GM18502 (cell line): ENCODE data around the gene FANCI.

Experiments used
- ATAC-seq: cut with Tn5 transposase; IDR thresholded peaks from one replicate; pipeline ENCODE4 v1.9.1; 2021; ENCODE audit warnings: mild to moderate bottlenecking; ENCODE audit not compliant: unreplicated experiment, poor library complexity

FANCI gene

DNA sequence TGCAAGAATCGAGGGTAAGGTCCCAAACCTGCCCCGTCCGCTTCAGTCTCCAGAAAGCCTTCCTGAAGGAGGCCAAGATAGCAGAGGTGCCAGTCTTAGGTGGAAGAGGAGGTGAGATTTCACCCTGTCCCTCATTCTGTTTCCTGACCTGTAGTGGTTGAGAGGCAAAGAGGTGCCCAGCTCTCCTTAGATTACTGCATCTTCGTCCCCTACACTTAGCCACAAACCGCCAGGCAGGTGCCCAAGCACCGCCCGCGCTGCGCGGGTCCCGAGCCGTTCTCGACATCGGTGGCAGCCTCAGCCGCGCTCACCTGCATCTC, 114.6 kb downstream of the FANCI start:
- ATAC-seq, result peak; percentile 4

DNA sequence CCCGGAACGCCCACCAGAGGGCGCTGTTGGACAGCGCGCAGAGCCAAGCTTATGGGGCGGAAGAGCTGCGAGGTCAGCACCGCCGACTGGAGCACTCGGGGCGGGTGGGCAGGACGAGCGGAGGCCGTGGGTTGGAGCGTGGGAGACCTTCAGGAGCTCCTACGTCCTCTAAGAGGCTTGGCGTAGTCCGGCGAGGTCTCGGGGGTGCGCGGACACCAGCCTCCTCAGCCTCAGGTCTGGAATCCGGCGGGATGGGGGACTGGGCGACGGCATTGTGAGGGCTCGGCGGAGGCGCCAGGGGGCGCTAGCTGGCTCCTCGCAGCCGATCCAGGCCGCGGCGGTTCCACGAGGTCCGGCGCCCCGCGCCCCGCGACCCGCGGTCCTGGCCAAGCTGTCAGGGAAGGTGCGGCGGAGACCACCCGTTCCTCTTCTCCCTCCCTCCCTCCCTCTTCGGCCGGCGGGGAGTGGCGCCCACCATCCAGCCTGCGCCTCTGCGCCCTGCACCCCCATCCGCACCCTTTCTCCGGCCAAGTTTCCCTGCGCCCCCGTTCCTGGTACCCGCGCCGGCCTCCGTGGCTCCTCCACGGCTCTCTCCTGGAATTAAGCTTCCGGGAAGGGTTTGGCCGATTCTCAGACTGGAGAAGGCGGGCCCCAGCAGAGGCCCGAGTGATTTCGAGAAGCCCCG, 115.1 kb downstream of the FANCI start:
- peak; percentile 89 for ATAC-seq

DNA sequence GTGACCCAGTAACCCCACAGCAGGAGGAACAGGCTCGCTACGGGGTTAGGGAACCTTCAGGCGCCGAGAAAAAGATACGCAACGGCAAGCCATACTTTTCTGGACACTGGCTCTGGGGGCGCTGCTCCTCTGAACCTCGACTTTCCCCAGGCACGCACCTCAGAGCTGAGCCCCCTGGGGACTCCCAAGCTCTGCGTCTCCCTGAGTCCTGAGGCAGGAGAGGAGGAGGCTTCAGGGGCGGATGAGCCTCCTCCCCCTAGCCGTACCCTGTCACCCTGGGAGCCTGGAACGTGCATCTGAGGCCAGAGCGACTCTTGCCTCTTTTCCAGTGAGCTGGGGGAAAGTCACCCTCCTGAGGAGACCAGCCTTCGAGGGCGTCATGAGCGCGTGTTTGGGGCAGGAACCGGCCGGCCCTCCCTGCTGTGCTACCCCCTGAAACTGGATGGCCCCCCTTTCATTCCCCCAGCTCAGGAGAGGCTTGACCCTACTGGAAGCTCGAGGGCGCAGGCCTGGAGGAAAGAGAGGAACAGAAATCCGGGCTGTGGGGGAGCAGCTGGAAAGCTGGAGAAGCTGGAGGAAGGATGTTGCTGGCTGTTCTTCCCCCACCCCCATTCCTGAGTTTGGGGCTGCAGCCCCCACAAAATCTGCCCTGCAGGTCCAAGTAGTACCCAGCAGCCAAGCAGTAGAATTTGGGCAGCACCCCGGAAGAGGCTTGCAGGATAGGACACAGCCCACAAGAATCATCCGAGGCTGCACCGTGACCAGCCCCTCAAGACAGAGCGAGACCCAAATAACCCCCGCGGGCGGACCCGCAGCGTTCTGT, 115.9 kb downstream of the FANCI start:
- ATAC-seq, result no peak

DNA sequence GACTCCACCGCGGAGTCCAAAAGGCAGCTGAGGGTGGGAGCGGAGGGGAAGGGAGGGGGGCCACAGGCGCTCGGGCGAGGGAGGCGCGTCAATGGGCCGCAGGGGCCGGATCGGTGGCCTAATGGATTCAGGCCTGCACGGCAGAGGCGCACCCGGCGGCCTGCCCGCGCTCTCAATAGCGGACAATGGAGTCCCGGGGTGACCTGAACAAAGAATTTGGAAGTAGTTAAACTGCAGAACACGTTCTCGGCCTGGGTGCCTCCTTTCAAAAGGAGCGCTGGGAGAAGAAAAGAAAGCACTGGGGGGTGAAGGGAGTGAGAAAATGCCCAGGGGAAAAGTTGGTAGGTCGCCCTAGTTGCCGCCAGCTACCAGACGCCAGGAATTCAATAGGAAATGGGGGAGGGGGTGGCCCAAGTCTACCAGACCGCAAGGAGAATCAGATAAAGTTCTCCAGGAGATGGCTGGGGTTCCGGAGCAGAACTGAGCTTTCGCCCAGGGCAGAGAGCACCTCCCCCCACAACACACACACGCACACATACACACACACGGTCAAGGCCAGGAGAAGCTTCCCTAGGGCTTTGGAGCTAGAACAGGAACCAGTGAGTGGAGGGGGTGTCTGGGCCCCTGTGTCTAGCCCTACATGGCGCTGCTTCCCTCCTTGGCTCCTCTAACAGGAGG, 116.7 kb downstream of the FANCI start:
- no peak for ATAC-seq

DNA sequence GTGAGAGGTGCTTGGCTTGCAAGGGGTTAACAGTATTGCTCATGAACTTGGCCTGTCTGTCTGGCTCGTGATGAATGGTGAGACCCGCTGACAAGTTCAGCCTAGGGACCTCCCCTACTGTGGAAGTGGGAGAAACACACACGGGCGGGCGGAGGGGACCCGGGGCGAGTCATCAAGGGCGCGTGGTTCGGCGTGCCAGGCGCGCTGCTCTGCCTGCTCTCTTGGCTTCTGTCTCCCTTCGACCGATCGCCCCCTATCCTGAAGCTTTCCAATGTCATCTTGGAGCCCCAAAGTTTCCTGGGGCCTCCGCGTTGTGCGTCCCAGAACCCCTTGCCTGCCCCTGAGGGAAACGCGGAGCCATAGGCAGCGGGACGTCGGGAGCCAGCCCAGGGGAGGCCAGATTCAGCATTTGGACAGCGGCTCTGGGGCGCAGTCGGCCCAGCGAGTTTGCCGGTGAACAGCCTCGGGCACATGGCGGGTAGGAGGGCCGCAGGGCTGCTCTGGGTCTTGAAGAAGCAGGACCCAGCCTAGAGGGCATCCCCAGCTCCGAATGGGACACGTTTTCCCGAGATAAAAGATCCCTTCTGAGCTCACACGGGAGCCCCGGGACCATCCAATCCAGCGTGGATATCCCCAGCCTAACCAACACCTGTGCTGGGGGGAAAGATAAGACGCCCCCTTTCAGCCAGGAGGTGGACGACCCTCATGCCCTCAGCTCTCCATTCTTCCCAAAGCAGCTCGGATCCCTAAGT, 117.8 kb downstream of the FANCI start:
- ATAC-seq, result no peak

DNA sequence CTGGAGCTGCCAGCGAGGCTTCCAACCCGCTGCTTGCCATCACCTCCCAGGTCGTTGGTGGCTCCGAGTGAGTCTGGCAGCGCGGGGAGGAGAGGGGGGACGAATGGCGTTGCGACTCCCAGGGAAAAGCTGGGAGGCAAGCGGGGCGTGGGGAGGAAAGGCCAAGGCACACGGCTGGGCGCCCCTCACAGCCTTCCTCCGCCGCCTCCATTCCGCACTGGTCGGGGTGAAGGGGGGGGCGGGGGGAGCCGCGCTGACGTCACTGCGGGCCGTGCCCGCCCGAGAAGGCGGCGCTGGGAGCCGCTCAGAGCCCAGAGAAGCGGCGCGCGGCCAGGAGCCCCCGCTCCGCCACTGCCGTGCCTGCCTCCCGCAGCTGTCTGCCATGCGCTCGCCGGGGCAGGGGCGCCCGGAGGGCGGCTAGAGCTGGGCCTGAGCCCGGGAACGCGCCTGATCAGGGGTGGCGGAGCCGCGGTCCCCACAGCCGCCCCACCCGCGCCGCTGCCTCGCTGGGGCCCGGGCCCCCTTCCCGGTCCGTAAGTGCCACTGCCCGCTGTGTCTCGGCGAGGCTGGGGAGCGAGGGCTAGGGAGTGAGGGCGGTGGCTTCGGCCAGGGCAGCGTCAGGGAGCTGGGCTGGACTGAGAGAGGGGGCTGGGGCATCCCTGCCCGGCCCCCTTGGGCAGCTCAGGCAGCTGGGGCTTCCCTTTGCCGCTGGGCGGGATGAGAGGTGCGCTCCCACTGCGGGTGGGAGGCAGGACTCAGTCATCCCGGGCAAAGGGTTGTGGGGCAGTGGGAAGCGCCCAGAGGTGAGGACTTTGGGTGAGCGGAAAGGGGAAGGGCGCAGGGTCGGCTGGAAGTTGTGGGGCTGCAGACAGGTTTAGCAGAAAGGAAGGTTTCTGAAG, 118.7 kb downstream of the FANCI start:
- no peak for ATAC-seq

DNA sequence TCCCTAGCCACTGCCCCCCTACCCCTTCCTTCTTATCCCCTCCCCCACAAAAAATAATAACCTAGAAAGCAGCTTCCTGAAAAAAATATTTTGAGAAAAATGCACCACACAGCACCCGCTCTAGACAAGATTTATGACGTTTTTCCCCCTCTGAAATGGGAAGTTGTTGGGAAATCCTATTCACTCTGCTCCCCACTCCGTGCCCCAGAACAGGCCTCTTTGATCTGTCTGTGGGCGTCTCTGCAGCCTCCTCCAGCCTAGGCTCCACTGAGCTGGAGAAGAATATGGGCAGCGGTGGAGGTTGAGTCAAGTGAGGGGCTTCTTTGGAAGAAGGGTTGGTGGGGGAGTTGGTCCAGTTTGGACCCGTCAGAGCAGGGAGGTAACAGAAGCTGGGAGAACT, 119.4 kb downstream of the FANCI start:
- ATAC-seq, result no peak

DNA sequence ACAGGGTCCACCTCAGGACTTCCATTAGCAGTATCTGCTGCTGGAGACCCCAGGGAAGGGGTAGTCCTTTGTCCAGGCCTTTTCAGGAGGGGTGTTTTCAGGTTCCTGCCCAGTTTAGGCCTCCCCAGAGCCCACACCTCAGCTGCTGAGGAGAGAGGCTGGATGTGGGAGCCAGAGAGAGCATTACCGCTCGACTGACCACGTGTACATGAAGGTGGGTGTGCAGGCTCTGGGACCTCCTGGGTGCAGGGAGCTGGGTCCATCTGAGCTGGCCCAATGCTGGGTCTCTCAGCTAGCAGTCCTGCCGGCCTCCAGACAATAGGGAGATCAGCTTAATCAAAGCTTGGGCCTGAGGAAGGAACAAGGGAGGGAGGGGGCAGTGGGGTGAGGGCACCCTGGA, 120.0 kb downstream of the FANCI start:
- ATAC-seq, result no peak

DNA sequence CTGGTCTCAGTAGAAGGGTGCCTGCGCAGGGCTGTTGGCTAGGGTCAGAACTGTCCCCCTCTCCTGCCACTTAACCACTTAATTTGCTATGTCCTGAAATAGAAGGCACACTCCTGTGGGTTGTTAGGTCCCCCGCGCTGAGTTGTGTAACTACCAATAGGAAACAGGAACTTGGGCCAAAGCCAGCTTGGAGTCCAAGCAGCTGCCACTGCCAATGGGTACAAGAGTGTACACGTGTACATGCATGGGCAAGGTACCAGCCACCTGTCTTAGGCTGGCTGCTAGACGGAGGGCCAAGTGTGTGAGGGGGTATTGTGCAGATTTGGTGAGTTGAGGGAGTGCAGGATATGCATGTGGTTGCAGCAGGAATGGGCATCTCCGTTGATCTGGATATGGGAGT, 120.6 kb downstream of the FANCI start:
- ATAC-seq, result no peak

DNA sequence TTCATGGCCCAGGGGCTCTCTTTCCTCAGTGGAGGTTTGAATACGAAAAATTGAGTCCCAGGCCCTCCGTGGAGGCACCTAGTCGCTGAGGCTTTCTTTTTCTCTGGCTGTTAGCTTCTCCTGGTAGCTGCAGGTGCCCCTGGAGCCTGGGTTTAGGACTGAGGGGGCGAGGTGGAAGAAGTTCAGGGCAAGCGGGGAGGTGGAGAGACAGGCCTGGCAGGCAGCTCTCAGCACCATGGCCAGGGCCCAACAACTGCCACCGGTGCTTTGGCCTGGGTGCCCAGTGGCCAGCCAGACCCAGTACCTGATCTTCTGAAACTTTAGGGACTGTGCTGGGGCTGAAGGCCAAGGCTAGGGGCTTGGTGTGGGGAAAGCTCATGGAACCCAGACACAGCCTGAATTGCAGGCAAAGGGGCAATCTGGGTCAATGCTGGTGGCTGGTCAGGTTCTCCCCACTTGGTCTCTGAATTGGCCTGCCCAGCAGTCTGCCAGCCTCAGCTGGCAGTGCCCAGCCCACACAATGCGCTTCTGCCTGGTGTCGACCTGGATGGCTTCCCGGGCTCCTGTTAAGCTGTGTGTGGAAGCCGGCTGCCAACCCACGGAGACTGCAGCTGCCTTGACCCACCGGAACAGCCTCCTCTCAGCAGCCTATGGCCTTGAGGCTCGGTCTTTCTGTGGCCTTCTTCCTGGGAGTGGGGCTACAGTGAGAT, 121.1 kb downstream of the FANCI start:
- ATAC-seq, result no peak

DNA sequence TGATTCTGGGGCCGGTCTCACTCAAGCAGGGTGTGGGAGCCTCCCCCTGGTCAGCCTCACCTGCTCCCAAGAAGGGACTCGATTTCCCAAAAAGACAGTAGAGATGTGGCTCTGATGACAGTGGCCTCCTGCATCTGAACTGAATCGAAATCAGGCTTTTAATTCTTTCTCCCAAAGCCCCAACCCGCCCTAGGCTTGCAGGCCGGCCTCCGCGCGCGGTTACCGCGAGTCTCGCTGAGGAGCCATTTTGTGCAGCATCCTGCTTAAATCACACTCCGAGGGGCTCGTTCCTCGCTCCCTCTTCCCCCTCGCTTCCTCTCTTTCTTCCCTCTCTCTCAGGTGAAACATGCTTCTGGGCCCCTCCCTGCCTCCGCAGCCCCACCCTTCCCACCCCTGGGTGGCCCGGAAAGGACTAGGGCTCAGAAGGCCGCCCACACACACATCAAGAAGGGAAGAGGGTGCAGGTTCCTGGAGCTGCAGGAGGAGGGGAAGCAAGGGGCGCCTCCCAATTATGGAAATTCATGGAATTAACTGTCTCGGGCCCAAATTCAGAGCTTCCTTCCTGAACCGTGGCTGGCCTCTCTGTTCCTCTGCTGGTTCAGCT, 121.8 kb downstream of the FANCI start:
- ATAC-seq, result no peak
